ENCODE measurements around the gene SLC5A2.

DNA sequence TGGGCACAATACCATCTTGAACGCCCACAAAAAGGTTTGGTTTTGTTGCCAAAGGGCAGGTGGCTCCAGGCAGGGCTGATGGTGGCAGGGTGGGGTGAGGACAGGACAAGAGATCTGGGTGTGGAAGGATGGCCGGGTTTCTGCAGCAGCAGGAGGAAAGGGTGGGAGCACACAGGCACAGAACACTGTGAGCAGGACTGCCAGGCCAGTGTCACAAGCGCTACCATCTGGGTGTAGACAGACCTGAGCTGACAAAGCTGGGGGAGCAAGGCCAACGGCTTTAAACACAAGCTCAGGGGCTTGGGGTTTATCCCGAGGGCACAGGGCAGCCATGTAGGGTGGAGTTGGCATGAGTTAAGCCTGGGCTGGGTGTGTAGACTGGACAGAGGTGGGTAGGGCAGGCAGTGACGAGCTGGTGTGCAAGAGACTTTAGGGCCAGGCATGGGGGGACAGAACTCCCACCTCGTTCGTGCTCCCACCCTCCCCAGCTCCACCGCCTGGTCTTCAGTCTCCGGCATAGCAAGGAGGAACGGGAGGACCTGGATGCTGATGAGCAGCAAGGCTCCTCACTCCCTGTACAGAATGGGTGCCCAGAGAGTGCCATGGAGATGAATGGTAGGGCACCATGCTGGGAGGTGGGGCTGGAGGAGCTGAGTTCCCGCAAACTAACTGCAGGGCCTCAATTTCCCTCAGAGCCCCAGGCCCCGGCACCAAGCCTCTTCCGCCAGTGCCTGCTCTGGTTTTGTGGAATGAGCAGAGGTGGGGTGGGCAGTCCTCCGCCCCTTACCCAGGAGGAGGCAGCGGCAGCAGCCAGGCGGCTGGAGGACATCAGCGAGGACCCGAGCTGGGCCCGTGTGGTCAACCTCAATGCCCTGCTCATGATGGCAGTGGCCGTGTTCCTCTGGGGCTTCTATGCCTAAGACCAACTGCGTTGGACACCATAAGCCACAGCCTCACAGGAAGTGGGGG lies 7.0 kb downstream of the SLC5A2 start:
- TF ChIP-seq GATA3 (IDR thresholded peaks at IDR 0.05; ENCODE audit: low read depth, low read length) = no peak
- no peak for TF ChIP-seq GATA2 (IDR thresholded peaks at IDR 0.05; ENCODE audit: low read depth, low read length)

Data from SH-SY5Y (cell line).